Measurements from ENCODE around the gene SLC39A8.
"Not testable (repeated sequence)": the region's sequence is repeated elsewhere in the genome, so short reads cannot be mapped to it uniquely, and the experiment has no call there.

SLC39A8 gene

GRCh38 chr4:102295153-102295862 is 50.0 kb downstream of the SLC39A8 start:
- DNase-seq, result no peak

GRCh38 chr4:102288497-102288896 is 56.8 kb downstream of the SLC39A8 start:
- DNase-seq, result no peak

GRCh38 chr4:102285831-102286230 is 59.5 kb downstream of the SLC39A8 start:
- DNase-seq, result no peak

- no peak for DNase-seq
Observed at GRCh38 chr4:102281171-102281839, 64.0 kb downstream of the SLC39A8 start.

GRCh38 chr4:102273317-102273716 is 72.0 kb downstream of the SLC39A8 start:
- not testable (repeated sequence) for DNase-seq

- no peak for DNase-seq
Observed at GRCh38 chr4:102272318-102272717, 73.0 kb downstream of the SLC39A8 start.

- no peak for DNase-seq
Observed at GRCh38 chr4:102268355-102268754, 76.9 kb downstream of the SLC39A8 start.

GRCh38 chr4:102263024-102263787 is 82.1 kb downstream of the SLC39A8 start:
- peak; percentile 10 for DNase-seq

- no peak for DNase-seq
Observed at GRCh38 chr4:102259702-102260101, 85.6 kb downstream of the SLC39A8 start.

- no peak for DNase-seq
Observed at GRCh38 chr4:102259081-102259480, 86.2 kb downstream of the SLC39A8 start.

GRCh38 chr4:102256321-102256720 is 89.0 kb downstream of the SLC39A8 start:
- no peak for DNase-seq

GRCh38 chr4:102253860-102254259 is 91.4 kb downstream of the SLC39A8 start:
- DNase-seq, result no peak

- no peak for DNase-seq
Observed at GRCh38 chr4:102252171-102252570, 93.1 kb downstream of the SLC39A8 start.

- DNase-seq, result no peak
Observed at GRCh38 chr4:102250341-102250740, 94.9 kb downstream of the SLC39A8 start.

GRCh38 chr4:102247041-102247440 is 98.2 kb downstream of the SLC39A8 start:
- DNase-seq, result no peak

GRCh38 chr4:102246416-102246815 is 98.9 kb downstream of the SLC39A8 start:
- DNase-seq, result no peak

- no peak for DNase-seq
Observed at GRCh38 chr4:102244878-102245535, 100.3 kb downstream of the SLC39A8 start.

GRCh38 chr4:102243296-102243695 is 102.0 kb downstream of the SLC39A8 start:
- DNase-seq, result not testable (repeated sequence)

GRCh38 chr4:102234243-102234838 is 110.9 kb downstream of the SLC39A8 start:
- DNase-seq, result no peak

- no peak for DNase-seq
Observed at GRCh38 chr4:102230194-102230593, 115.1 kb downstream of the SLC39A8 start.

- no peak for DNase-seq
Observed at GRCh38 chr4:102227388-102227787, 117.9 kb downstream of the SLC39A8 start.

GRCh38 chr4:102223461-102223860 is 121.8 kb downstream of the SLC39A8 start:
- no peak for DNase-seq
